GF-D8 (cell line): ENCODE data around the gene C21orf91.

Source experiments
- DNase-seq: peaks from one replicate; lab custom pipeline; 2025; lab: John Stamatoyannopoulos, UW

C21orf91 gene

DNA sequence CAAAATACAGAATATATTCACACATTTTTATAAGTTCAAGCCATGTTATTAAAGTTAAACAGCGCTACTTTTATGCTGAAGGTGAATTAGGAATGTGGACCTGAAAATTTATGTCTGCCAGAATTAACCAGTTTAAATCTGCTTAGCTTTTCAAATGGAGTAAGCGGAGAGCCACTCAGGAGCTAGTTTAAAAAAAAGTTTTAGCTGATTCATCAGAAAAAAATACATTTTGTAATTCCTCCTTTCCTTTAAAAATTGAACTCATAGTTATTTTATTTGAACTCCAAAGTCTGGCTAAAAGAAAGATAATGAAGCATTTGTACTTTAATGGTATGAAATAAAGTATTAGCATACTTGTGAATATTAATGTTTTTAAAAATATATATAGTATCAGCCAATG lies 21.2 kb downstream of the C21orf91 start:
- no peak for DNase-seq

DNA sequence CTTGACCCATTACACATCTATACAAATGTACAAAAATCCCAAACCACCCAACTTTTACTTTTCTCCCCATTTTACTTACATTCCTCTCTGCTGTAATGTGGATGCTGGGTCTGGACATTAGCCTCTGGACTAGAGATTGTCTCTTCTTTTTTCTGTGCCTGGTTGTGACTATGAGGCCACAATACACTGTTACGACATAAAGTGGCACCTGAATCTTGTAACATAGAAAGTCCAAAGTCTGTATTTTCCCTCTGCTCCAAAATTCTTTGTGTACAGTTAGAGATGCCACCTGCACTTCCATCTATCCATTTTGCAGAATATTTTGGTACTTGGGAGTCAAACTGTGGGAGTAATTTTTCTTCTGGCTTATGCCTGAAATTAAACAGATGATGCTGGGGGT lies 22.7 kb downstream of the C21orf91 start:
- no peak for DNase-seq

DNA sequence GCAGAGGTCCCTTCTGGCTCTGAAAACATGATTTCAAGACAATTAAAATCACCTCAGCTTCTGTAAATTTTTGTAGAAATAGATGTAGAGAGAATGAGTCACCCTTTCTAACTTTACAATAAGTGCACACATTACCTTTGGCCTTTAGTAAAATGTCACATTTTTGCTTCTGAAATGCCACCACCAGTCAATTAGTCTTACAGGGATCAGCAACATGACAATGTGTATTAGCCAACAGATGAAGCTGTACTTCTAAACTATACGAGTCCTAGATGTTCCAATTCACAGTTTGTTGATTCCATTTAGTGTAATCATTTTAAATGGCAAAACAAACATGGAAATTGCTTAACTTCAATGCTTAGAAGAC lies 23.1 kb downstream of the C21orf91 start:
- no peak for DNase-seq

DNA sequence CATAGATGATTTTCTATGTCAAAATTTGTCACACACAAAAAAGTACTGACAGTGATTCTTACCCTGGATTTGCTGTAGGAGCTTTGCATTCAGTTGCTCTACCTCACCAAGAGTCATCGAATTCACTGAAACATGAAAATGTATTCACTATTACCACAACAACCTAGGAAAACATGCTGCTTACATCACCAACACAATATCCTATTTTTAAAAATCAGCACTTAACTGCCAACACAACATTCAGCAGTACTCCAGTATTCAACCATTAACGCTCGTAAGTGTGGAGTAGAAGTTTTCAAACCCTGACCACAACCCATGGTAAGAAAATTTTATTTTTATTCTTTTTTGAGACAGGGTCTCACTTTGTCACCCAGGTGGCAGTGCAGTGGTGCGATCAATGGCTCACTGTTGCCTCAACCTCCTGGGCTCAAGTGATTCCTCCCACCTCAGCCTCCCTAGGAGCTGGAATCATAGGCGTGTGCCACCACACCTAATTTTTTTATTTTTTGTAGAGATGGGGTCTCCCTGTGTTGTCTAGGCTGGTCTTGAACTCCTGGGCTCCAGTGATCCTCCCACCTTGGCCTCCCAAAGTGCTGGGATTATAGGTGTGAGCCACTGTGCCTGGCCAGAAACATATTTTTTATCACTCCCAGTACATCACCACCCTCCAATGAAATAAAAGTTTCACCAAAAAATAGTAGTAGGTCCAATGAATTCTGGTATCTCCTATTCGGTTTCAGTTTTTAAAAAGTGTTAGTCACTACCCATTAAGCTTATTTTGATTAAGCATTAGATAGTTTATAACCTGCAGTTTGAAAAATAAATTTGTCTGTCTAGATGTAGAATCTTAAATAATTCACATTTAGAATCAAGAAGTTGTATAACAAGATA lies 23.8 kb downstream of the C21orf91 start:
- DNase-seq = no peak

DNA sequence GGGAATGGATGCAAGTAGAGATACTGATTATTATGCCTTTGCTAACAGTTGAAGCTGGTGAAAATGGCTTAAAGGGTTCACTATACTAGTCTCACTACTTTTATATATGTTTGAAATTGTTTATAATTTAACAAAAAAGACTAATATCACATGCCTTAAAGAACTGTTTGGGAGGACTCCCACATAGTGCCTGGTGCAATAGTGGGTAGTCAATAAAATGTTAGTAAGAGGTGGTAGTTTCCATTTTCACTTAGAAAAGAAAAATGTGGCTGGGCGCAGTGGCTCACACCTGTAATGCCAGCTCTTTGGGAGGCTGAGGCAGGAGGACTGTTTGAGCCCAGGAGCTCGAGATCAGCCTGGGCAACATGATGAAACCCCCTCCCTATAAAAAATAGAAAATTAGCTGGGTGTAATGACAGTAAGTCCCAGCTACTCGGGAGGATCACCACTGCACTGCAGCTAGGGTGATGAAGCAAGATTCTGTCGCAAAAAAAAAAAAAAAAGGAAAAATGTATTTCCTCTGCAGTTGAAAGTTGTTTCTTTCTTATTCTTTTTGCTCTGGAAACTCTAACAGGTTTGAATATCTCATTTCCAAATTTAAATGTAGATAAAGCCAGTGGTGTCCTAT lies 24.5 kb downstream of the C21orf91 start:
- peak; percentile 13 for DNase-seq

DNA sequence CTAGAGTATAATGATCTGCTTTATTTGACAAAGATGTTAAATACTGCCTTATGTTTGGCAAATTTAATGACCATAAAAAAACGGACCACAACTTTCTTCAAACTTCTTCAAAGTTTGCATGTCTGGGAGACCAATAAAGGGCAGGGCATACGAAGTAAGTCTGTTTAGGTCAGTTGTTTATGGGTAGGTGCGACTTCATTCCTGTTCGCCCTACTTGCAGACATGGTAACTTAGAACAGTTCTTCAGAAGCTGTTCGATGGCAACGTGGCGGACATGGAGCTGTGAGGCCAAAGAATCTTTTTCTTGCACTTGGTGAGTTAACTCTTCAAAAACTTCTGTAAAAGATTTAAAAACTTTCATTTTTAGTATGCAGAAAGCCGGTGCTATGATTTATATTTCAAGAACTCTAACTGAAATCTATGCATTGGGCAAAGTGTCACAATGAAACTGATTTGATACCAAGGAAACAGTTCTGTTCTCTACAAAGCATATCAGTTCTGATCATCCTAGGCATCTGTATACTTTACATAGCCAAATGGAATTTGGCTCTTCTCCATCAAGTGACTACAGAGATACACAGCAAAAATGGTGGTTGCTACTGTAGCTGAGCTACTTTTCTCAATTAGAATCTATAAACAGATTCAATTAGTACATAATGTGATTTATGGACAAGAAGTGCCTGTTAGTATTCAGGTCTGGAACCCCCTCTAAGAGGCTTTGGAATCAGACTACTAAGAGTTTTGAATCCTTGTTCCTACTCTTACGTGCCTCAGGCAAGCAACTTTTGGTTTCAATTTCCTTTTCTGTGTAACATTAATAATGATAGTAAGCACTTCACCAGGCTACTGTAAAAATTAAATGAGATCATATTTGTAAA lies 25.7 kb downstream of the C21orf91 start:
- no peak for DNase-seq

DNA sequence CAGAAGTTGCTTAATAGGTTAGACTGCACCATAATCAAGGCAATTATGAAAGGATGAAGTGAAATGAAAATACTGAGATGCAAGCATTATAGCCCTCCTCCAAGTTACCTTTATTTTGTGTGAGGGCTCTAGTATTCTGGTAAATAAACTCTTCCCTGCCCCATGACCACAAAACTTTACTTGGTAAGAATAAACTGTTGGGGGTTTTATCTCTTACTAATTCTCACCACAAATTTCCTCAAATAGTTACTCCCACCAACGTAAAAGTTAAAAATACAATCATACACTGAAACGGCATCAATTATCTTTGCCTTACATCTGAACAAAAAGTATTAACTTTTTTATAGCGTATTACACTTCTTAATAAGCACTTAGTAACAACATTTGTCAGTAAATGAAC lies 29.5 kb downstream of the C21orf91 start:
- DNase-seq = no peak

DNA sequence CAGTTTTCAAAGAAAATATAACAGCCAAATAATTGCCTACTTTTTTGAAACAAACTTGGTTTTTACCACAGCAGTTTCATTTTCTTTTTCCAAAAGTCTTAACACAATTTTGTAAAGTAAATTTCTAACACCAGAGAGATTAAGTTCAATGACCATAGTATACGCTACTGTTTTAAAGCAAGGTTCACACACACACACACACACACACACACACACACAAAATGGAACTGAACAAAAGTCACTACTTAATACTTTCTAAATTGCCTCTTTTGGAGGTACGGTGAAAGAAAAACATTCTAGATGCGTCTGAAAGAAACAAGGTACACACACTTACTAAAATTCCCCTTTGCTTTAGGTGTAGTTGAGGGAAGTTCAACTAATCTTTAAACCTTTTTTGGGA lies 30.1 kb downstream of the C21orf91 start:
- no peak for DNase-seq

DNA sequence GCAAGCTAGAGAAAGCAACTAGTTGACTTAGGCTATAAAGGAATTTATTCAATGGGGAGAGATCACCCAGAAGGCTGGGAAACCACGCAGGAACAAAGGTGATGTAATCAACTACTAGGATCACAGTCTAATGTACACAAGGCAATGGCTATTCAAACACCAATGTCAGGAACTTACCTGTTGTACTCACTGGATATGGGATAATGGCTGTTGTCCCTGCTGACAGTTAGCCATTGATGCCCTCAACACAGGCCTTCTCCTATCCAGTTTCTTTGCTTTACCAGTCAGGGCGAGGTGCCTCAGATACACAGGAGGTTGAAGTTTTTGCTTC lies 32.3 kb downstream of the C21orf91 start:
- DNase-seq = no peak

DNA sequence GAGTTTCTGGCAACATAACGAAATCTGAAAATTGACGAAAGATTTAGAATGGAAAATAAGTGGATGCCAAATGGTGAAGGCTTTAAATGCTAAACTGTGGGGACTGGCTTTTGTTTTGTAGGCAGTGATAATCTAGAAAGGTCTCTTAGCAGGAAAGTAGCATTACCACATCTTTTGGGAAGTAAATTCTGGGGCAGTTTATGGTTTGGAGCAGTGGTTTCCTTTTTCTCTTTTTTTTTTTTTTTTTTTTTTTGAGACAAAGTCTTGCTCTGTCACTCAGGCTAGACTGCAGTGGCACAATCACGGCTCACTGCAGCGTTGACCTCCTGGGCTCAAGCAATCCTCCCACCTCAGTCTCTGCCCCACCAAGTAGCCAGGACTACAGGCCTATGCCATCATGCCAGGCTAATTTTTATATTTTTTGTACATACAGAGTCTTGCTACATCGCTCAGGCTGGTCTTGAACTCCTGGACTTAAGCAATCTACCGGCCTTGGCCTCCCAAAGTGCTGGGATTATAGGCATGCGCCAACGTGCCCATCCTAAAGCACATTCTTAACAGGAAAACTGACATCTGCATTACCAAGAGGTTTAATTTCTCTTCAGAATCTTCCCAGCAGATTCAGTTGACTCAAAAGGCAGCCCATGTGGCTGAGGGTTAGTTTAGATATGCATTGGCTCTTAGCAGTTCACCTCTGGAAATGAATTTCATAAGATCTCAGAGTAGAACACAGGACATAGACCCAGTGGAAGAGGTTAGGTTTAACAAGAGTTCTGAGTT lies 32.9 kb downstream of the C21orf91 start:
- DNase-seq = peak; percentile 73

DNA sequence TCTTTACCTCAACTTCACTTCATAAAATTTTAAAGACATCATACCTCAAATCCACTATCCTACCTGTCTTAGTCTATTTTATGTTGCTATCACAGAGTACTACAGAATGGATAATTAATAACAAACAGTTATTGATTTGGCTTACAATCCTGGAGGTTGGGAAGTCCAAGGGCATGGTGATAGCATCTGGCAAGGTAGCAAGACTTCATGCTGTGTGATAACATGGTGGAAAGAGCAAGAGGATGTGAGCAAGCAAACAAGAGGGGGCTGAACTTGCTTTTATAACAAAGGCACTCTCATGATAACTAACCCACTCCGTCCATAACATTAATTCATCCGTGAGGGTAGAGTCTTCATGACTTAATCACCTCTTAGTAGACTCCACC lies 33.8 kb downstream of the C21orf91 start:
- DNase-seq = no peak

DNA sequence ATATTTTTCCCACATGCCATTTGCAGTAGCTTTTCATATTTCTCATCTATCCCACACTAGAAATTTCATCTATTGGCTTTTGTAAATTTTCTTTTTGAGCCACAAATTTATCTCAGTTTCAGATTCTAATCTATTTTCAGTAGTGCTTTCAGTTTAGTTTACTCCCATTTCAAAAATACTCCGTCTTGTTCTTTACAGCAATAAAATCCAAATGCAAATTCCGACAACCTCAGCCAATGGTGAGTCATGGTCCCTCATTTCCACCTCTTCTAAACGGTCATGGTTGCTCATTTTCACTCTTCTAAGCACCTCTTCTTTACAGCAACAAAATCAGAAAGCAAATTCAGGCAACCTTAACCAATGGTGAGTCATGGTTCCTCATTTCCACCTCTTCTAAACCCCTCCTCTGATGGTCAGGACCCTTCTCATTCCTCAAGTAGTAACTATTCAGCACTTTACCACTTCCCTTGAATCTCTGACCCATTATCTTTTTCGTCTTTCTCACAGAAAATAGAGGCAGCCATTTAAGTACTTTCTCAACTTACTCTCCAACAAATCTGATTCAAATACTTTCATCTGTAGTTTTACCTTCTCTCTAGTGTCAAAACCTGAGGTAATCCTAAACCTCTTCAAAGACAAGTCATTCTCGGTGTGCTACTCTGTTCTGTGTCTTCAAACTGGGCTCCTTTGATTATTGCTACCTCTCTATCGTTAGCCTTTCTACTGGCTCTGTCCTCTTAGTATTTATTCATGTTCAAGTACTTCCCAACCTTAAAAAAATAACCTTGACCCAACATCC lies 34.4 kb downstream of the C21orf91 start:
- peak; percentile 45 for DNase-seq

DNA sequence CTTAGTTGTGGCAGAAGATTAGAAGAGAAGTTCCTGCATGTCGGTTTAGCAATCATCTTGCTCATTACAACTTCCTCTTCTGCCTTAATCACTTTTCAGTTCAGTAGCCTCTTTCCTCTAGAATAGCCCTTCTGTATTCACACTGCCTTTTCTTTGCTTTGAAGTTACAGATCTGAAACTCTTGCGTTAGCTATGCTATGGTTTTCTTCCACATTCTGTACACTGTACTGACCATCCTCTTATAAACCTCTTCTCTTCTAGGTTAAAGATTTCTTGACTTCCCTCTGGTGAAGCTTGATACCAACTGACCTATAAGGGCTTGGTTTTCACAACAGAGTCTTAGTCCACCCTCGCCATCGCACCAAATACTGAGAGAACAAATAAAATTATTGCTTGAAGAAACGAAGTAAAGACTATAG lies 35.0 kb downstream of the C21orf91 start:
- DNase-seq = peak; percentile 92

DNA sequence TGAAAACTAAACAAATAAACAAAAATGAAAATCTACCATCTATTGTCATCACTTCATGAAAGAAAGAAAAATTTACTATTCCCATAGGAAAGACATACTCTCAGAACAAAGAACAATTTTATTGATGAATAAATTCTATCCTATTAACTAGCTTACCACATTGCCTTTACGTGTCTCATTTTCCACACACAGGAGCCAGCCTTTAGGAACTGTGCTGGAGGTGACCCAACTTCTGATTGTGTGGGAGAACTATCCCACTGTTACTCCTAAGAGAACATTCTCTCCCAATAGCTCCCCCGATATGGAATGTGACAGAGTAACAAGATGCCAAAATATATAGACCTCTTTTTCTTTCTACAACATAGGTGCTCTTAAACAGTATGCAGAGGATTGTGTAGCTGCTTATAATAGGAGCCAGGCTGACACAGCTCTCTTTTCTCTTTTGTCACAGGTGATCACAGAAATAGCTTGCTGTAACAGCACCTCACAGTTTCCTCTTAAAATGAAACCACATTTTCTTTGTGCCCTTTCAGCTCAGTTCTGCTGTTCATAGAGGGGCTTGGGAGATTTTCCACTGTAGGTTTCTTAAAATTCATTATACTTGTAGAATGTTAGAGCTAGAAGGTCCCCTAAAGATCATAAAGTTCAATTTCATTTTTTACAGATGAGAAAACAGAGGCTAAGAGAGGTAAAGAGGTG lies 35.5 kb downstream of the C21orf91 start:
- DNase-seq = peak; percentile 81

DNA sequence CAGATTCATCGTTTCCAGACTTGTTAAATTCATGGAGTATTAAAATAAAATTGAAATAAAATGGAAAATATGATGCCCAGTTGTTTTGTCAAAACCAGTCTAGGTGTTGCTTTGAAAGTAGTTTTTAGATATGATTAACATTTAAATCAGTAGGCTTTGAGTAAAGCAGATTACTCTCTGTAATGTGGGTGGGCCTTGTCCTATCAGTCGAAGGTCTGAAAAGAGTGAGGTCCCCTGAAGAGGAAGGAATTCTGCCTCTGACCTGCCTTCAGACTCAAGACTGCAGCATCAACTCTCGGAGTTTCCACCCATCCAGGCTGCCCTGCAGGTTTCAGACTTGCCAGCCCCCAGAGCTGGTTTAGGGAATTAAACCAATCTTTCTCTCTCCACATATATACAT lies 36.2 kb downstream of the C21orf91 start:
- DNase-seq = no peak

DNA sequence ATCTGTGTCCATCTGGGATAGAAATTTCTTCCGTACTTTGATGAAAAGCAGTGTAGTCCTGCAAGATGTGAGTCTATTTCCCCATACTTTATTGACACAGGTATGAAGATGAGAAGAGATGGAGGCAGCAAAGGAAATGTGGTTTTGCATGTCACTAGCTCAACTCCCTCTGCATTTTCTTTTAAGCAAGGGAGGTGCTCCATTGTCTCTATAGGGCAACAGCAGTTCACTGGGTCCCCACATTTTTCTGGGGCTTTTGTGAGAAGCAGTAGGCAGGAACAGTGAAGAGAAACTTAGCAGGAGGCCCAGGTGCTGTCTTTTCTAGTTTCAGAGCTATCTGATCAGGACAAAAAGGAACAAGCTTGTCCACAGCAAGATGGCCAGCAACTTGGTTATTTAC lies 37.1 kb downstream of the C21orf91 start:
- no peak for DNase-seq

DNA sequence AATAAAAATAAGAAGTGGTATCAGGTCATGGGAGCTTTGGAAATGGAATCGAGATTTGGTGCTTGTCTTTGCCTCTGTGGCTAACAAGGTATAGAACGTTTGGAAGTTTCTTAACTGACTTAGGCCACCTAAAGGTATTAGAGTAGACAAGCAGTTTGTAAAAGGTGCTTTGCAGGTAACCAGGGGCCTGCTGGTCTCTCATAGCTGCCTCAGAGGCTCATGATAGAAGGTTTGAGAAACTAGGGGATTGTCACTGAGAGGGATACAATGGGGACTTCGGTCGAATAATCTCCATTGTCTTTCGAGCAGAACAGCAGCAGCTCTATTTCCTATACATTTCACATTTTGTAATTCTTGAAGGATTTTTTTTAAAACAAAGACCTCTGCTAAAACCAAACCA lies 37.6 kb downstream of the C21orf91 start:
- no peak for DNase-seq

DNA sequence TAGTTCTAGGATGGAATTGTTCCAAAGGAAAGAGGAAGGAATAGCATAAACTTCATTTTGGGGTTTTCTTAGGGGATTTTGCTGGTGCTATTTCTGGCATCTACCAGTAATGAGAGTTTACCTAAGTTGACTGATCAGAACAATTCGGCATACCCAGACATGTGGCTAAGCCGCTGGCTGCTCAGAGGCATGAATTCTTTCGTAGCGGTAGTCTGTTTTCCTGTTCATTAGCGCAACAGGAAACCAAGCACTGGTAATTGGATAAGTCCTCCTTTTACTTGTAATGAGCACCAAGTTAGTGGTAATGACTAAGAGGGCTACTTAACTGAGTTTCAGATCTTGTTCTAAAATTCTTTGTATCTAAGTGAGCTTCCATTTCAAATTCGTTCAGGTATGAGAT lies 38.6 kb downstream of the C21orf91 start:
- DNase-seq = peak; percentile 27

DNA sequence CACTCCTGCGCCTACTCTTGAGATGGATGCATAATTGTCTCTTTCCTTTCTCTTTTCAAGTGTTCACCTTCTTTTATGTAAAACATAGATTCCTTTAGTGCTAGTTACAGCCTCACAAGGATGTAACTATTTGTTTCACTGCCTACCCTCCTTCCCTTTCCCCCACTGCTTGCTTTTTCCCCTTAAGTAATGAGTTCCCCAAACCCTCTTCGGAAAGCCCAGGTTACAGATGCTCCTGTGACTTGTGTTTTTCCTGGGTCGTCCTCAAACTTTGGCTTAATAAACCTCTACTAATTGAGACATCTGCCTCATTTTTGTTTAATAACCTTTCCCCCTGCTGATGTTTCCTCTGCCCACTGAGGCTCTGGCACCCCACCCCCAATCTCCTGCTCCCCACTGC lies 39.2 kb downstream of the C21orf91 start:
- DNase-seq = no peak

DNA sequence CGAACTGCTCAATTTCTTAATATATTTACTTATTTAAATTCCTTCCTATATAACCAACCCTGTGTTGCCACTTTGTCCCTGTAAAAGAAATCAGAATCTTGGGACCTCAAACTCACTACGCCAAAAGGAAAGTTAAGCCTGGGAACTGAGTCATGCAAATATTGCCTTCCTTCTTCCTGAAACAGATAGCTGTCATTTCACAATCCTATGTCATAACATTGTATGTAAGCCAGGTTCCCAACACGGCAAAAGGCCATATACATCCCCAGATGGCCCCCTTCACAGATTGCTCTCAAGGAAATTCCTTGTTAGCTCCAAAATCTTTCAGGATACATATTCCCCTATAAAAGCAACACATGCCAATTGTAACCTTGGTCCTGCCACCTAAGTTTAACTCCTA lies 39.7 kb downstream of the C21orf91 start:
- DNase-seq = peak; percentile 62
